Motor neuron (in vitro differentiated cells): Measurements from ENCODE around the gene CYB561D2. TPM values are rescaled to one million over a fixed set of nuclear protein-coding genes. Genes with fewer than 3 reads are reported as not detected.

Experiments
- ATAC-seq, 8 experiments: fragments of 200-7000 bp; cut with Tn5 transposase; replicated peaks in 6 of 8; 2 replicates each; pipeline ENCODE4 v1.8.0; 2021; ENCODE audit warnings: mild to moderate bottlenecking in 8 of 8, moderate library complexity in 8 of 8
- H3K27ac ChIP-seq, 2 donors: fragments of 250-450 bp; sonication (Bioruptor Pico); 2 replicates each; pipeline ENCODE4 v1.9.0; 2021; ENCODE audit warnings: antibody characterized with exemption in 2 of 2, mild to moderate bottlenecking in 2 of 2, moderate library complexity in 1 of 2
- H3K4me1 ChIP-seq, 2 donors: fragments of 250-450 bp; sonication (Bioruptor Pico); replicated peaks in 1 of 2; 2 replicates each; pipeline ENCODE4 v1.6.1; 2021; ENCODE audit warnings: antibody characterized with exemption in 2 of 2, mild to moderate bottlenecking in 2 of 2, moderate library complexity in 1 of 2
- H3K4me3 ChIP-seq, 5 donors: fragments of 250-450 bp; sonication (Bioruptor Pico); 2 replicates each; pipeline ENCODE4 v1.9.0; 2021; ENCODE audit warnings: antibody characterized with exemption in 5 of 5, mild to moderate bottlenecking in 5 of 5, moderate library complexity in 4 of 5
- WGBS, 10 experiments: fragments of 450-650 bp; shearing (Covaris generic); methylation state at CpG; one replicate each; pipeline ENCODE4 v1.0.0; 2022; 5-methylcytosine and 5-hydroxymethylcytosine counted together
- in situ Hi-C, 9 experiments: fragments of 400-800 bp; cut with MboI; loops; one replicate each; pipeline ENCODE4 v1.15.0; 2021; ENCODE audit warnings: low sequenced_read_pairs in 9 of 9, low pct_unique_long_range_greater_than_20kb in 2 of 9; ENCODE audit not compliant: unreplicated experiment in 9 of 9
- total RNA-seq, 8 experiments: library from RNA; unstranded; fragments of 300-600 nt; gene quantifications; 2 replicates each; pipeline versions ENCODE4 v1.2.3 to v1.2.4, GENCODE V29; 2022

CYB561D2 gene
- total RNA-seq, 8 experiments from 2014 or later, result 12.7 to 28.7 (median 19.0) TPM

- H3K4me1 ChIP-seq, result peaks cover 21 to 23% of the 10 kb centered on the region in 2 donors
Observed at GRCh38 chr3:50340147-50340447, 10.6 kb upstream of the CYB561D2 start.

DNA sequence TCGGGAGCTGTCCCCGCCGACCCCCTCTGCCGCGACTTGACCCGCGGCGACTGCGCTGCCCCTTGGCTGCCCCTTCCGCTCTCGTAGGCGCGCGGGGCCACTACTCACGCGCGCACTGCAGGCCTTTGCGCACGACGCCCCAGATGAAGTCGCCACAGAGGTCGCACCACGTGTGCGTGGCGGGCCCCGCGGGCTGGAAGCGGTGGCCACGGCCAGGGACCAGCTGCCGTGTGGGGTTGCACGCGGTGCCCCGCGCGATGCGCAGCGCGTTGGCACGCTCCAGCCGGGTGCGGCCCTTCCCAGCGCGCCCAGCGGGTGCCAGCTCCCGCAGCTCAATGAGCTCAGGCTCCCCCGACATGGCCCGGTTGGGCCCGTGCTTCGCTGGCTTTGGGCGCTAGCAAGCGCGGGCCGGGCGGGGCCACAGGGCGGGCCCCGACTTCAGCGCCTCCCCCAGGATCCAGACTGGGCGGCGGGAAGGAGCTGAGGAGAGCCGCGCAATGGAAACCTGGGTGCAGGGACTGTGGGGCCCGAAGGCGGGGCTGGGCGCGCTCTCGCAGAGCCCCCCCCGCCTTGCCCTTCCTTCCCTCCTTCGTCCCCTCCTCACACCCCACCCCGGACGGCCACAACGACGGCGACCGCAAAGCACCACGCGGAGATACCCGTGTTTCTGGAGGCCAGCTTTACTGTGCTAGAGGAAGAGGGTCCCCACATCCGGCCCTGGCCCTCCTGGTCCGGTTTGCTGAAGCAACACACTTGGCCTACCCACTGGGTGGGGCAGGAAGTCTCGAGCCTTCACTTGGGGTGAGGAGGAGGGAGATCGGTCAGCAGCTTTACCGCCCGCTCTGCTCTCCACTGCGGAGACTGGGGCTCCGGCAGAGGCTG lies 10.0 kb upstream of the CYB561D2 start, which contains the start of gene RASSF1:
Gene RASSF1, minus strand, starts transcription at position 389 of the 882 bp plus-strand sequence. Its CDS starts 31 bp downstream, at position 358.
- in situ Hi-C loops, result loop anchor here in 3 of 9 experiments (10.0 kb wide), 2 partner anchors 204 to 214 kb away; no protein-coding TSS in a partner anchor
- Histone ChIP-seq H3K27ac (no peak within 1 kb of the TSS), H3K4me3 (no peak within 1 kb of the TSS), H3K4me1 (peaks cover 22 to 23% of the 10 kb centered on the region in 2 donors)
- peak in 3 of 8 experiments; percentile 22 to 27 (median 27) for ATAC-seq
- WGBS, 10 experiments, result 0 to 40% (median 3%) methylated on average over 1 to 25 of the region's 85 CpGs; no CpG with 5 or more reads in 3 of the 10 experiments

More at GRCh38 chr3:50340147-50340447, 10.6 kb upstream of the CYB561D2 start:
- no peak overlapping the region for H3K27ac ChIP-seq
- in situ Hi-C loops, result loop anchor here in 3 of 9 experiments (10.0 kb wide), 2 partner anchors 205 to 215 kb away; no protein-coding TSS in a partner anchor
- H3K4me3 ChIP-seq, result no peak overlapping the region
- 0 to 38% (median 0%) methylated on average over 3 to 9 of the region's 9 CpGs; no CpG with 5 or more reads in 5 of the 10 experiments for WGBS, 10 experiments
- ATAC-seq, result no peak

GRCh38 chr3:50341537-50341936 lies 9.1 kb upstream of the CYB561D2 start:
- in situ Hi-C loops, result loop anchor here in 3 of 9 experiments (10.0 kb wide), 2 partner anchors 203 to 213 kb away; no protein-coding TSS in a partner anchor
- H3K4me3 ChIP-seq, result no peak overlapping the region
- H3K4me1 ChIP-seq, result peaks cover 18 to 22% of the 10 kb centered on the region in 2 donors
- 20 to 83% (median 40%) methylated on average over 1 to 2 of the region's 9 CpGs; no CpG with 5 or more reads in 7 of the 10 experiments for WGBS, 10 experiments
- ATAC-seq, result no peak
- no peak overlapping the region for H3K27ac ChIP-seq

- H3K4me1 ChIP-seq, result peaks cover 18 to 22% of the 10 kb centered on the region in 2 donors
- no peak for ATAC-seq
- in situ Hi-C loops, result loop anchor here in 3 of 9 experiments (10.0 kb wide), 2 partner anchors 203 to 213 kb away; no protein-coding TSS in a partner anchor
- 40 to 100% (median 75%) methylated on average over 1 of the region's 13 CpGs; no CpG with 5 or more reads in 6 of the 10 experiments for WGBS, 10 experiments
- H3K4me3 ChIP-seq, result no peak overlapping the region
- H3K27ac ChIP-seq, result no peak overlapping the region
Observed at GRCh38 chr3:50341996-50342650, 8.5 kb upstream of the CYB561D2 start.

- no peak for ATAC-seq
- H3K4me1 ChIP-seq, result peaks cover 19 to 25% of the 10 kb centered on the region in 2 donors
- no peak overlapping the region for H3K27ac ChIP-seq
- in situ Hi-C loops, result loop anchor here in 3 of 9 experiments (10.0 kb wide), 2 partner anchors 202 to 212 kb away; no protein-coding TSS in a partner anchor
- 30 to 100% (median 96%) methylated on average over 1 to 5 of the region's 13 CpGs; no CpG with 5 or more reads in 5 of the 10 experiments for WGBS, 10 experiments
- no peak overlapping the region for H3K4me3 ChIP-seq
Observed at GRCh38 chr3:50342813-50343633, 7.6 kb upstream of the CYB561D2 start.

- 0% methylated on average over 1 of the region's 8 CpGs; no CpG with 5 or more reads in 9 of the 10 experiments for WGBS, 10 experiments
- ATAC-seq, result peak in 1 of 8 experiments; percentile 0
- Histone ChIP-seq H3K4me3 (peak overlapping the region in 3 of 5 donors; percentile 27 to 32 (median 32)), H3K4me1 (peaks cover 20 to 28% of the 10 kb centered on the region in 2 donors), H3K27ac (no peak overlapping the region)
- in situ Hi-C loops, result loop anchor here in 3 of 9 experiments (10.0 kb wide), 2 partner anchors 200 to 210 kb away; no protein-coding TSS in a partner anchor
Observed at GRCh38 chr3:50345008-50345407, 5.7 kb upstream of the CYB561D2 start.

DNA sequence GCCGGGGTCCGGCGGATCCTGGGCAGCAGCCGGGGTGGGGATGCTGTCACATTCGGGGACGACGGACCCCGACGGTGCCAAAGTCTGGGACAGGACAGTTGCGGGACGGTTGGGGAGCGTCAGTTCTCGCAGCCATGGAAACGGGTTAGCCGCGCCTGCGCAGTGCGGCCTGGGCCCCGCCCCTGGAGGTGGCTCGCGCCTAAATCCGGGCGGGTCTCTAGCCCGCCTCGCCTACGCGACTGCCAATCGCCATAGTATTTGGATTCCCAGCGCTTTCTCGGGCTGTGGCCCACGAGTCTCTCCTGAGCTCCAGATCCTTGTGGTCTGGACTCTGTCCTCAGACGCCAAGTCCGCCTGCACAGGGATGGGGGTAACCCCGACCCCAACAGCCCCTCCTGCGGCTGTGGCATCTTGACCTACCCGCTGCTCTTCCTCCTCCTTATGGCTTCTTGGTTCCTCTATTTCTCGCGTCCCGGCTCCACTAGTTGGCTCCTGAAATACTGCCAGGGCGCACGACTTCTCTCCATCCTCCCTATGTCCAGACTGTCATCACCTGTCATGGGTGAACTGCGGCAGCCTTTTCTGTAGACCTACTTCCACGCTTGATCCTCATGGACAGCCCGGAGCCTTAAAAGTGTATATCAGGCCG lies 5.0 kb upstream of the CYB561D2 start, which contains the start of gene ZMYND10:
Gene ZMYND10, minus strand, starts transcription at position 147 of the 649 bp plus-strand sequence. CDS start 153 bp downstream, outside the sequence.
- peak within 1 kb of the TSS; percentile 11 to 32 (median 27) for H3K4me3 ChIP-seq
- peaks cover 17 to 24% of the 10 kb centered on the region in 2 donors for H3K4me1 ChIP-seq
- ATAC-seq, result peak; percentile 11 to 56 (median 22)
- no peak within 1 kb of the TSS for H3K27ac ChIP-seq
- 0 to 57% (median 10%) methylated on average over 1 to 17 of the region's 45 CpGs; no CpG with 5 or more reads in 3 of the 10 experiments for WGBS, 10 experiments
- in situ Hi-C loops, result loop anchor here in 3 of 9 experiments (10.0 kb wide), 2 partner anchors 199 to 209 kb away; no protein-coding TSS in a partner anchor

DNA sequence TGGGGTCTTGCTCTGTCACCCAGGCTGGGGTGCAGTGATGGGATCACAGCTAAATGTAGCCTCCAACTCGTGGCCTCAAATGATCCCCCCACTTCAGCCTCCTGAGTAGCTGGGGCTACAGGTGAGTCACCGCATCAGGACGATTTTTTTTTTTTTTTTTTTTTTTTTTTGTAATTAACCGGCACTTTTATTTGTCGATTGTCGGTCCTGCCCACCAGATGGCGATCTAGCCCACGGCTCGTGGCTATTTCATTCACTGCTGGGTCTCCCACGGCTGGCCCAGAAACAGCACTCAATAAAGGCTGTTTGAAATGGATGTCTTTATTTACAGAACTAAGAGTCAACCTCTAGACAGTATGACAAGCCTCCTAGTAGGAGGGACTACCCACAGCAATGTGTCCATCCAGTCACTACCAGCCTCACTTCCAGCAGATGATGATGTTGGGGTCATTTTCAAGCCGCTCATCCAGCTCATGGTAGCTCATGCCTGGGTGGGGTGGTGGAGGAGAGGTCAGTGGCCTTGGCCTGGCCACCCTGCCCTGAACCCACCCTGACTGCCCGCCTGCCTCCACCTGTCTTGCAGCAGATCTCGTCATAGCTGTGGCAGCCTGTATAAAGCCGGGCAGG lies 3.4 kb upstream of the CYB561D2 start:
- Histone ChIP-seq H3K4me3 (no peak overlapping the region), H3K27ac (no peak overlapping the region), H3K4me1 (peaks cover 22 to 31% of the 10 kb centered on the region in 2 donors)
- WGBS, 10 experiments, result 0 to 11% (median 2%) methylated on average over 1 to 11 of the region's 14 CpGs; no CpG with 5 or more reads in 2 of the 10 experiments
- in situ Hi-C loops, result loop anchor here in 3 of 9 experiments (10.0 kb wide), 2 partner anchors 198 to 208 kb away; no protein-coding TSS in a partner anchor
- ATAC-seq, result peak in 6 of 8 experiments; percentile 3 to 16 (median 4)

- in situ Hi-C loops, result no loop called here
- 0 to 37% (median 8%) methylated on average over 1 to 7 of the region's 7 CpGs; no CpG with 5 or more reads in 2 of the 10 experiments for WGBS, 10 experiments
- H3K4me3 ChIP-seq, result peak overlapping the region; percentile 70 to 85 (median 73)
- no peak for ATAC-seq
- H3K27ac ChIP-seq, result peak overlapping the region; percentile 97 to 98
- H3K4me1 ChIP-seq, result peaks cover 22 to 30% of the 10 kb centered on the region in 2 donors
Observed at GRCh38 chr3:50350213-50350526, 492 bp upstream of the CYB561D2 start.

DNA sequence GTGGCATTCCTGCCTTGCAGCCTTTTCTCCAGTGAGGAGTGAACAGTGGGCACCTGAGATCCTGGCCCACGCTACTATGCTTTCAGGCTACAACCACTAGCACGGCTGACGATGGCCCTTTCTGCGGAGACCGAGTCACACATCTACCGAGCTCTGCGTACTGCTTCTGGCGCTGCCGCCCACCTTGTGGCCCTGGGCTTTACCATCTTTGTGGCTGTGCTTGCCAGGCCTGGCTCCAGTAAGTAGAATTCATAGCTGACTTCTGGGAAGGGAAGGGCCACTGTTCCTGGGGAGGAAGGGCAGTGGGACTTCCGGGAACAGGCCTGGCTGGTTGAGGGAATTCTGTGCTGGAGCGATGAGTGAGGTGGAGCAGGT lies 648 bp downstream of the CYB561D2 start:
- in situ Hi-C loops, result no loop called here
- H3K4me1 ChIP-seq, result peaks cover 24 to 27% of the 10 kb centered on the region in 2 donors
- H3K27ac ChIP-seq, result peak overlapping the region; percentile 97 to 98
- peak overlapping the region; percentile 70 to 85 (median 73) for H3K4me3 ChIP-seq
- 27 to 90% (median 60%) methylated on average over 2 to 8 of the region's 11 CpGs; no CpG with 5 or more reads in 5 of the 10 experiments for WGBS, 10 experiments
- ATAC-seq, result peak in 1 of 8 experiments; percentile 1

- Histone ChIP-seq H3K4me3 (no peak overlapping the region), H3K27ac (no peak overlapping the region), H3K4me1 (peaks cover 36 to 37% of the 10 kb centered on the region in 2 donors)
- in situ Hi-C loops, result no loop called here
- ATAC-seq, result no peak
- WGBS, 10 experiments, result 0 to 56% (median 13%) methylated on average over 1 to 2 of the region's 2 CpGs; no CpG with 5 or more reads in 3 of the 10 experiments
Observed at GRCh38 chr3:50352781-50353180, 2.1 kb downstream of the CYB561D2 start.
